ENCODE results near the gene KCNG2. TPM values are rescaled to one million over a fixed set of nuclear protein-coding genes. Genes with fewer than 3 reads are reported as not detected.
A peak's percentile ranks its signal among the peaks of the same experiment; 100 is the strongest.

The KCNG2 gene
- total and polyA plus RNA-seq, 12 donors: 0.16 to 0.79 (median 0.24) TPM; not detected in 7

DNA sequence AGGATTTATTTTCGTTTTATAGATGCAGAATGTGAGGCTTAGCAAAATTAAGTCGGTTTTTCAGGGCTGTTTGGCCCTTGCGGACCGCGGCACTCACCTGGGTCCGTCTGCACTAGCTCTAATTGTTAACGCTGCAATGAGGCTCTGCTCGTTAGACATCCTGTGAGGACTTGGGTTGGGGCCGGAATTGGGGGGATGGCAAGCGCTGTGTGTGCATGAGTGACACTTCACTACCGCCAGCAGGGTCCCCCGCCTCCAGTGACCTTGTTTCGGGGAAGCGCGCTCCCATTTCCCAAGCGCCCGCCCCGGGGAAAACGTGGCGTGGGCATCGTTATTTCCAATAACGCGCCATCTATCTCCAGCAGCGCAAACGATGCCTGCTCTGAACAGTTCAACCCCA is 54.2 kb downstream of the KCNG2 start:
- Histone ChIP-seq H3K27ac (no peak overlapping the region), H3K9me3 (no peaks in the 10 kb centered on the region), H3K4me1 (peaks cover 0 to 8% (median 0%) of the 10 kb centered on the region in 9 donors), H3K36me3 (no peaks in the 10 kb centered on the region), H3K27me3 (peaks cover 0 to 36% (median 26%) of the 10 kb centered on the region in 7 donors), H3K4me3 (no peak overlapping the region)
- DNase-seq (no peak), ATAC-seq (no peak)
- WGBS, 2 donors: 84 to 86% methylated on average over 25 of the region's 25 CpGs
- intact Hi-C loops (cut with DNase I): no loop called here
- no peak for TF ChIP-seq CTCF (IDR thresholded peaks at IDR 0.05)

DNA sequence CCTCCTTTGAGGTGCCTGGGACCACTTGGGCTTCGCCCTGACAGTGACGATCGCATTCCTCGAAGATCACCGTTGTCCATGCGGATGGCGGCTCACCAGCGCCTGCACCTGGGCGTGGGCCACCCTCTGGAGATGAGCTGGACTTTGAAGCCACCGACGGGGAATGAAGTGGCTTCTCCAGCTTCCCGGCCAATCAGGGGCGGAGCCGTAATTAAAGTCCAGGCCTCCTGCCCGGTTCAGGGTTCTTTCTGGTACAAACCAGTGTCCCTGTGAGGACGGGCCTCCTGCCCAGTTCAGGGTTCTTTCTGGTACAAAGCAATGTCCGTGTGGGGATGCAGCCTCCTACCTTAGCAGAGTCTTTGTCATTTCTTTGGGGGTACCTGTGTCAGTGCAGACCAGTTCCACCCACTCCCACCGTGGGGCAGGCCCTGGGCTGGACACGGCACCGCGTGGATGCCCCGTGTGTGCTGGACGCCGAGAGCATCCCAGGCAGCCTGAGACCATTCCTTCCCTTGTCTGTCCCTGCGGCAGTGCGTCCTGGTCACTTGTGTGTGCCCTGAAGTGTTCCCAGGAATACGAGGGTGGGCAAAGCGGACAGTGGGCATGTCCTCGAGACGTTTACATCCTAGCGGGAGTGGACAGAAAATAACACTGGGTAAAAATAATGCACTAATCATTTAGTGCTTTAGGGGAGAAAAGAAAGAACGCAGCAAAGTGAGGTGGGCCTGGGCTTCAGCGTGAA is 55.0 kb downstream of the KCNG2 start:
- TF ChIP-seq CTCF (IDR thresholded peaks at IDR 0.05): no peak
- H3K4me3 ChIP-seq: no peak overlapping the region
- H3K4me1 ChIP-seq: peaks cover 0 to 8% (median 0%) of the 10 kb centered on the region in 9 donors
- no peaks in the 10 kb centered on the region for H3K9me3 ChIP-seq
- H3K27me3 ChIP-seq: peaks cover 0 to 36% (median 26%) of the 10 kb centered on the region in 7 donors
- no peak overlapping the region for H3K27ac ChIP-seq
- WGBS, 2 donors: 86 to 87% methylated on average over 33 of the region's 33 CpGs
- intact Hi-C loops (cut with DNase I): no loop called here
- no peak for ATAC-seq
- H3K36me3 ChIP-seq: no peaks in the 10 kb centered on the region
- DNase-seq: no peak

- Histone ChIP-seq H3K27me3 (peaks cover 0 to 35% (median 26%) of the 10 kb centered on the region in 7 donors), H3K27ac (no peak overlapping the region), H3K4me1 (peaks cover 0 to 8% (median 0%) of the 10 kb centered on the region in 9 donors), H3K9me3 (no peaks in the 10 kb centered on the region), H3K36me3 (no peaks in the 10 kb centered on the region), H3K4me3 (no peak overlapping the region)
- TF ChIP-seq CTCF (IDR thresholded peaks at IDR 0.05): no peak
- intact Hi-C loops (cut with DNase I): no loop called here
- ATAC-seq (peak in 2 of 8 donors; percentile 15 to 25), DNase-seq (no peak)
- 81 to 84% methylated on average over 25 of the region's 26 CpGs for WGBS, 2 donors
Measured at GRCh38 chr18:79853303-79853992, 55.7 kb downstream of the KCNG2 start.

DNA sequence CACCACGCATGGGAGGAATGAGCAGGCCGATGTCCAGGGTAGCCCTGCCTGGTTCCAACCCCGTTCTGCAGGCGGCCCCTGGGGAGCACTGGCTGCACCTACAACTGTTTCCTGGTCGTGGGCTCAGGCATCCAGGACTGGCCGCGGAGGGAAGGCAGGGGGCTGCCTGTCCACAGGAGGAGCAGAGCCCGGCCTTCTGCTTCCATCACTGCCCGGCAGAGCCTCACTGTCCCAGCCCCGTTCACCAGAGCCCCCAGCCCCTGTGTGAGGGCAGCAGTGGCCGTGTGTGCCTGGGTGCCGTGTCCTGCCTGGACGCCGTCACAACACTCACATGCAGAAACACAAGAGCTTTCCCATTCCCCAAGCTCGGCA is 56.2 kb downstream of the KCNG2 start:
- H3K27ac ChIP-seq: no peak overlapping the region
- H3K36me3 ChIP-seq: no peaks in the 10 kb centered on the region
- WGBS, 2 donors: 84 to 86% methylated on average over 15 of the region's 15 CpGs
- H3K4me3 ChIP-seq: no peak overlapping the region
- TF ChIP-seq CTCF (IDR thresholded peaks at IDR 0.05): no peak
- H3K9me3 ChIP-seq: no peaks in the 10 kb centered on the region
- DNase-seq (no peak), ATAC-seq (peak in 1 of 8 donors; percentile 48)
- peaks cover 0 to 8% (median 0%) of the 10 kb centered on the region in 9 donors for H3K4me1 ChIP-seq
- intact Hi-C loops (cut with DNase I): no loop called here
- peaks cover 0 to 31% (median 26%) of the 10 kb centered on the region in 7 donors for H3K27me3 ChIP-seq
